ENCODE measurements around the gene ATP2A3. TPM values are rescaled to one million over a fixed set of nuclear protein-coding genes. Genes with fewer than 3 reads are reported as not detected.

The ATP2A3 gene
- total RNA-seq, 1 donor: 2.3 TPM

DNA sequence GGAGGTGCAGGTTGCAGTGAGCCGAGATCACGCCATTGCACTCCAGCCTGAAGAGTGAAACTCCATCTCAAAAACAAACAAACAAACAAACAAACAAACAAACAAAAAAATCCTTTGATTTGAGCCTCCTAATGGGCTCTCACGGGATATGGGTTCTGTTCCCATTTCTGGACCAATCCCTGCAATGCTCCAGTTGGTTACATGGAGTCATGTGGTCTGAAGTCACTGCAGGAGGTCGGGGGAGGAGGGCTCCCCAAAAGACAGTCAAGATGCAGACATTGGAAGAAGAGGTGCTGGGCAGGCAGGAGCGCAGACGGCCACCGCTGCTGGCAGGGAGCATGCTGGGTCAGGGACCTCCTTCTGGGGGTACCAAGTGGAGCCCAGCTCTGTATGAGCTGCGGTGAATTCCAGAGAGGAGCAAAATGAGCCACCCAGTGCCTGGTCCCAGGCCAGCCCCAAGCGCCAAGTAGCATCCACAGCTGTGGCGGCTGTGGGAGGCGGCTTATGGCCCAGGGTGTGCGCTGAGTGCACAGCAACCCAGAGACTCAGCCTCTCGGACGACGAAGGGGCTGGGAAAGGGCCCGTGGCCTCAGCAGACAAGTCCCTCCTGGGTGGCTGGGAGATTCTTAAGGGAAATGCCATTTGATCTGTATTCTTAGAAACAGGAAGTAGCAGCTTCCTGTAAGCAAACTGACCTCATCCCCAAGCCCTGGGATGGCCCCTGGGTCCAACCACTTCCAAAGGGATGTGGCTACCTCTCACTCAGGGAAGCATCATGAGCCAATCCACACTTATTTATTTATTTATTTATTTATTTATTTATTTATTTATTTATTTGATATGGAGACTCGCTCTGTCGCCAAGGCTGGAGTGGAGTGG is 19.6 kb upstream of the ATP2A3 start:
- TF ChIP-seq, protein P1, sequence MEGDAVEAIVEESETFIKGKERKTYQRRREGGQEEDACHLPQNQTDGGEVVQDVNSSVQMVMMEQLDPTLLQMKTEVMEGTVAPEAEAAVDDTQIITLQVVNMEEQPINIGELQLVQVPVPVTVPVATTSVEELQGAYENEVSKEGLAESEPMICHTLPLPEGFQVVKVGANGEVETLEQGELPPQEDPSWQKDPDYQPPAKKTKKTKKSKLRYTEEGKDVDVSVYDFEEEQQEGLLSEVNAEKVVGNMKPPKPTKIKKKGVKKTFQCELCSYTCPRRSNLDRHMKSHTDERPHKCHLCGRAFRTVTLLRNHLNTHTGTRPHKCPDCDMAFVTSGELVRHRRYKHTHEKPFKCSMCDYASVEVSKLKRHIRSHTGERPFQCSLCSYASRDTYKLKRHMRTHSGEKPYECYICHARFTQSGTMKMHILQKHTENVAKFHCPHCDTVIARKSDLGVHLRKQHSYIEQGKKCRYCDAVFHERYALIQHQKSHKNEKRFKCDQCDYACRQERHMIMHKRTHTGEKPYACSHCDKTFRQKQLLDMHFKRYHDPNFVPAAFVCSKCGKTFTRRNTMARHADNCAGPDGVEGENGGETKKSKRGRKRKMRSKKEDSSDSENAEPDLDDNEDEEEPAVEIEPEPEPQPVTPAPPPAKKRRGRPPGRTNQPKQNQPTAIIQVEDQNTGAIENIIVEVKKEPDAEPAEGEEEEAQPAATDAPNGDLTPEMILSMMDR (IDR thresholded peaks at IDR 0.05; ENCODE audit: insufficient read depth, low read length): no peak
- peak; percentile 30 for DNase-seq (ENCODE audit: low read depth)
- H3K4me3 ChIP-seq (ENCODE audit: low read depth, low read length): no peak overlapping the region

DNA sequence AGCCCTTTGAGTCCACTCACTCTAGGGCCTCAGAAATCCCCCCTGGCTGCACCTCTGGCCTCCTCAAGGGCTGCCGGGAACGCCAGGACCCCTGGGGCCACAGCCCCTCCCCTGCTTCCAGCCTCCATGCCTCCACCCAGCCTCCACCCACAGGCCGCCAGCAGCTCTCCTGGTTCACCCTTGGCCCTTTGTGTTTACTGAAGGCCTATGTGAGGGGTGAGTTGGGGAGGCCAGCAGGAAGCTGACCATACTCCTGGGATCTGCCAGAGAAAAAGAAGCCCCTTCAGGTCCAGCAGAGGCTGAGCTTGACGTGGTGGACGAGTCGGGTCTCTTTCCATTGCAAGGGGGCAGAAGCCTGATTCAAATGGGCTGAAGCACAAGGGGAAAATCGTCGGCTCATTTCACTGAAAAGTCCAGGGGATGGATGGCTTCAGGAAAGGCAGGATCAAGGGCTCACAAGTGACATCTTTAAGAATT is 18.3 kb upstream of the ATP2A3 start:
- DNase-seq (ENCODE audit: low read depth): no peak
- no peak overlapping the region for H3K4me3 ChIP-seq (ENCODE audit: low read depth, low read length)
- TF ChIP-seq, protein P1 (IDR thresholded peaks at IDR 0.05; ENCODE audit: insufficient read depth, low read length): no peak

DNA sequence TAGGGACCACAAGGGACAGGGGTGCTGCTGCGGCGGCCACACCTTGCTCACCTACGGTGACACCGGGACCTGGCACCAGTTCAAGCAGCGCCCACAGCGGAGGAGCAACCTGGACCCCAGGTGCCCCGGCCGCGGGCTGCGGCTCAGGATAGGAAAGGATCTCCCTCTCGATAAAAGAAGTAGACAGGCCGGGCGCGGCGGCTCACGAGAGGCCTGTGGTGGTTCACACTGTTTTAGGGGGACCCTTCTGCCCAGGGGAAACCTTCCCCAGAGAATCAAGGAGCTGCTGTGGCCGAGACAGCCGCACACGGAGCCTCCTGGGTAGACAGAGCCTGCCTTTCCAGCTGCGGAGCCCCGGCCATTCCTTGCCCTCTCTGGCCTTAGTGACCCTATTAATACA is 17.9 kb upstream of the ATP2A3 start:
- TF ChIP-seq, protein P1 (IDR thresholded peaks at IDR 0.05; ENCODE audit: insufficient read depth, low read length): no peak
- H3K4me3 ChIP-seq (ENCODE audit: low read depth, low read length): no peak overlapping the region
- no peak for DNase-seq (ENCODE audit: low read depth)

DNA sequence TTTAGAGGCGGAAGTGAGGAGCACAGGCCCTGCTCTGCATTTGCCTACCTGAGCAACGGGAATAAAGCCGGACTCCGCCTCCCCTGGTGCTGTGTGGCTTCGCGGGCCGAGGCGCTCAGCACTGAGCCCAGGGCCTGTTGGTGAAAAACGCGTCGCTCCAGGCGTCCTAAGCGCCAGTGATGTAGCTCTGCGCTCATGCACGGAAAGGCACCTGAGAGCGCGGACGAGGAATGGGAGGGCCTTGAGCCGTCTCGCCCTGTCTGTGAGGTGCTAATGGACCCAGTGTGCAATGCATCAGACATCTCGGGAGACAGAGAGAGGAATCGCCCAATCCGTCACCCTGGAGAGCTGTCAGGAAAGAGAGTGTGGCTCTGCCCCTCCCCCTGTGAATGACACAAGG is 17.2 kb upstream of the ATP2A3 start:
- DNase-seq (ENCODE audit: low read depth): no peak
- no peak overlapping the region for H3K4me3 ChIP-seq (ENCODE audit: low read depth, low read length)
- TF ChIP-seq, protein P1 (IDR thresholded peaks at IDR 0.05; ENCODE audit: insufficient read depth, low read length): no peak

DNA sequence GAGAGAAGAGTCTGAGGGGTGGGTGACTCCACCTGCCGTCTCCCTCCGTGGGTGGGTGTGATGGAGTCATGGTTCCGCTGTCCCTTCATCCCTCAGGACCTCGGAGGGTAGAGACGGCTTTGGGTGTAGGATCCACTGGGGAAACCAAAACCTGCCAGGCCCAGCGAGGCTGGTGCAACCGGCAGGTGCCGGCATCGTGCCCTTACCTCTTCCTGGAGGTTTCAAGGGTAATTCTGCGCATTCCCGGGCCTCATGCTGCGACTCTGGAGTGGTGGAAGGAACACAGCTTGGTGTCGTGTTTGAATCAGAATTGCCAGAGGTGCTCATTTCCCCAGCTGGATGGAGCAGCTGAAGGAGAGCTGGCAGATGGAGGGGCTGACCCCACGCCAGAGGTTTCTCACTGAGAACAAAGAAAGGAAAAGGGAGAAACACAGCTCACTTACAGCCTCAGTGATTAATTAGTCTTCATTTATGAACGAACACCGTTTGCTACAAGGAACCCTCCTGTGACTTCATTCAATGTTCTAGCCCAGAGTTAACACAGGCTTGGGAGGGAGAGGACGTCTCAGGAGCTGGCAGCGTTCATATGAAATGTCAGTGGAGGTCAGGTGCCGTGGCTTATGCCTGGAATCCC is 16.3 kb upstream of the ATP2A3 start:
- TF ChIP-seq, protein P1 (IDR thresholded peaks at IDR 0.05; ENCODE audit: insufficient read depth, low read length): no peak
- no peak overlapping the region for H3K4me3 ChIP-seq (ENCODE audit: low read depth, low read length)
- no peak for DNase-seq (ENCODE audit: low read depth)

DNA sequence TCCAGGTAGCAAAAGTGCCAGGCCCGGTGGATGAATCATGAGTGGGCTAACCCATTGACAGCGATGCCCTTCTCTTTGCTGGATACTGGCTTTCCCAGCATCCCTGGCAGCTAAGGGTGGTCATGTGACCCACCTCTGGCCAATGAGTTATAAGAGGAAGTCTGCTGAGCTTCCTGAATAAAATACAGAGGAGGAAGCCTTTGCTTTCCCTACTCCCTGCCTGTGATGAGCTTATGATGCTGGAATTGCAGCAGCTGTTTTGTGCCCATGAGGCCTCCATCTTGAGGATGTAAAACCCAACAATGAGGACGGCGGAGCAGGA is 15.0 kb upstream of the ATP2A3 start:
- H3K4me3 ChIP-seq (ENCODE audit: low read depth, low read length): no peak overlapping the region
- no peak for DNase-seq (ENCODE audit: low read depth)
- TF ChIP-seq, protein P1 (IDR thresholded peaks at IDR 0.05; ENCODE audit: insufficient read depth, low read length): no peak

Measured in fibroblast of the aortic adventitia (primary cell).